HL-60 (cell line): ENCODE results near the gene BBOF1.
"Not testable (repeated sequence)": the region's sequence is repeated elsewhere in the genome, so short reads cannot be mapped to it uniquely, and the experiment has no call there.

ENCODE experiments used
- DNase-seq, 2 experiments: peaks; one replicate each; pipeline ENCODE4 v3.0.0-alpha.2; 2010 to 2020; ENCODE audit warnings: low read depth in 1 of 2, low spot score in 1 of 2
- H3K27ac ChIP-seq: fragments of 250-450 bp; sonication (Bioruptor Pico); replicated peaks from 2 replicates; pipeline ENCODE4 v1.5.1; 2020; ENCODE audit warnings: mild to moderate bottlenecking, moderate library complexity
- H3K27me3 ChIP-seq: fragments of 250-450 bp; sonication (Bioruptor Pico); 2 replicates; pipeline ENCODE4 v1.5.1; 2021; ENCODE audit warnings: mild to moderate bottlenecking, moderate library complexity; ENCODE audit not compliant: insufficient read depth, poor library complexity, severe bottlenecking
- H3K4me3 ChIP-seq: replicated peaks from 2 replicates; pipeline ENCODE4 v1.5.1; 2011; ENCODE audit warnings: mild to moderate bottlenecking, control low read depth, low read length; ENCODE audit not compliant: insufficient read depth
- CTCF ChIP-seq: IDR thresholded peaks from one replicate; pipeline ENCODE4 v1.5.1; 2011; ENCODE audit warnings: low read length, control low read depth, inconsistent platforms; ENCODE audit not compliant: insufficient read depth
- GABPA ChIP-seq: IDR thresholded peaks from 2 replicates; pipeline ENCODE4 v1.6.1; 2012; ENCODE audit warnings: low read depth
- POLR2AphosphoS5 ChIP-seq: IDR thresholded peaks from 2 replicates; pipeline ENCODE4 v1.6.1; 2012; ENCODE audit warnings: low read depth
- REST ChIP-seq: IDR thresholded peaks from 2 replicates; pipeline ENCODE4 v1.6.1; 2012; ENCODE audit warnings: low read depth; ENCODE audit not compliant: insufficient replicate concordance
- SPI1 ChIP-seq: IDR thresholded peaks from 2 replicates; pipeline ENCODE4 v1.6.1; 2012; ENCODE audit warnings: low read depth, mild to moderate bottlenecking, borderline replicate concordance

BBOF1 gene

GRCh38 chr14:73977896-73978295 is 41.3 kb upstream of the BBOF1 start:
- Histone ChIP-seq H3K27ac (no peak overlapping the region), H3K4me3 (no peak overlapping the region), H3K27me3 (no peaks in the 10 kb centered on the region)
- no peak for DNase-seq
- no peak for TF ChIP-seq GABPA
- no peak for TF ChIP-seq REST
- no peak for TF ChIP-seq SPI1
- TF ChIP-seq POLR2AphosphoS5: no peak
- TF ChIP-seq CTCF: no peak

- H3K27me3 ChIP-seq: no peaks in the 10 kb centered on the region
- H3K4me3 ChIP-seq: no peak overlapping the region
- no peak overlapping the region for H3K27ac ChIP-seq
- no peak for TF ChIP-seq GABPA
- TF ChIP-seq POLR2AphosphoS5: no peak
- no peak for TF ChIP-seq SPI1
- TF ChIP-seq REST: no peak
- TF ChIP-seq CTCF: no peak
- no peak for DNase-seq
These were observed 31.1 kb upstream of the BBOF1 start for GRCh38 chr14:73988065-73988464.

GRCh38 chr14:73988656-73989055 is 30.5 kb upstream of the BBOF1 start:
- H3K27ac ChIP-seq, DNase-seq, H3K4me3 ChIP-seq, H3K27me3 ChIP-seq: not testable (repeated sequence)

- TF ChIP-seq REST (no peak), GABPA (no peak), CTCF (no peak)
- H3K27me3 ChIP-seq: no peaks in the 10 kb centered on the region
These were observed 28.1 kb upstream of the BBOF1 start for GRCh38 chr14:73991092-73991491.

GRCh38 chr14:73994926-73995325 is 24.2 kb upstream of the BBOF1 start:
- H3K27me3 ChIP-seq, DNase-seq, H3K27ac ChIP-seq, H3K4me3 ChIP-seq: not testable (repeated sequence)

More at GRCh38 chr14:73991092-73991491, 28.1 kb upstream of the BBOF1 start:
- no peak overlapping the region for H3K4me3 ChIP-seq
- no peak for DNase-seq
- H3K27ac ChIP-seq: no peak overlapping the region
